GM12892 (cell line): ENCODE measurements around the gene PRKAR1B.

Source experiments
- POLR2A ChIP-seq: IDR thresholded peaks from 2 replicates; pipeline ENCODE4 v1.6.1; 2011; ENCODE audit warnings: low read depth, low read length, control low read depth
- POLR2AphosphoS5 ChIP-seq: IDR thresholded peaks from 2 replicates; pipeline ENCODE4 v1.6.1; 2011; ENCODE audit warnings: low read depth, low read length, control low read depth
- TAF1 ChIP-seq: IDR thresholded peaks from 2 replicates; pipeline ENCODE4 v1.6.1; 2011; ENCODE audit warnings: low read depth, mild to moderate bottlenecking, control low read depth, low read length, borderline replicate concordance

DNA sequence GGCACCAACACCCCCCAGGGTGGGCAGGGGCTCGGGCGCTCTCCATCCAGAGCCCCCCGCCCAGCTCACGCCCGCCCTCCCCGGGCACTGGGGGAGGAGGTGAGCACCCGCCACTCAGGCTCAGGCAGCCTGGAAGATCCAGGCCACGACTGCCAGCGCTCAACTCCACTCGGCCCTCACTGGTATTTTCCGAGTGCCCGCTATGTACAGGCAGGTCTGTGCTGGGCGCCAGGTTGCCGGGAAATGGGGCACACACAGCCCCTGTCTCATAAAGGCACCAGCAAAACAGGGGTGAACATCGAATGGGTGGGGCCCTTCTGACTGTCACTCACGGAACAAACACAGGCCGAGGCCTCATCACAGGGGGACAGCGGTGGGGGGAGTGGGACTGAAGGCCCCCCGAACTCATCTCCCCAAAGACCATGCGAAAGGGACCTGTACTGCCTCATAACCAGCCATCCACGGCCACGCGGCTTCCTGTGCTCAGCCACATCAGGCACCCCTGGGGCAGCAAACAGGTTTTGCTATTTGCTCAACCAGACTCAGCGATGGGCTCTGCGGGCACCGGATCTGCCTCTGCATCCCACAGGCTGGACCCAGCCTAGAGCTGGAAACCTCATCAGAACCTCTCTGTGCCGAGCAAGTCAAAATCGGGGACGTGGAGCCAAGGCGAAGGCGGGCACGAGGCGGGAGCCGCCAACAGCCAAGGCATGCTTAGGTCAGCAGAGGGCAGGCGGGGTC is 99.2 kb downstream of the PRKAR1B start:
- no peak for TF ChIP-seq TAF1
- TF ChIP-seq POLR2A: no peak
- no peak for TF ChIP-seq POLR2AphosphoS5
